HG03558 (cell line): Measurements from ENCODE around the gene ESYT2.
A peak's percentile ranks its signal among the peaks of the same experiment; 100 is the strongest.
"Not testable (repeated sequence)": the region's sequence is repeated elsewhere in the genome, so short reads cannot be mapped to it uniquely, and the experiment has no call there.

Experiments
- ATAC-seq: cut with Tn5 transposase; IDR thresholded peaks from one replicate; pipeline ENCODE4 v1.9.1; 2021; ENCODE audit warnings: moderate number of reproducible peaks; ENCODE audit not compliant: unreplicated experiment; ENCODE audit errors: extremely low read depth

The ESYT2 gene

DNA sequence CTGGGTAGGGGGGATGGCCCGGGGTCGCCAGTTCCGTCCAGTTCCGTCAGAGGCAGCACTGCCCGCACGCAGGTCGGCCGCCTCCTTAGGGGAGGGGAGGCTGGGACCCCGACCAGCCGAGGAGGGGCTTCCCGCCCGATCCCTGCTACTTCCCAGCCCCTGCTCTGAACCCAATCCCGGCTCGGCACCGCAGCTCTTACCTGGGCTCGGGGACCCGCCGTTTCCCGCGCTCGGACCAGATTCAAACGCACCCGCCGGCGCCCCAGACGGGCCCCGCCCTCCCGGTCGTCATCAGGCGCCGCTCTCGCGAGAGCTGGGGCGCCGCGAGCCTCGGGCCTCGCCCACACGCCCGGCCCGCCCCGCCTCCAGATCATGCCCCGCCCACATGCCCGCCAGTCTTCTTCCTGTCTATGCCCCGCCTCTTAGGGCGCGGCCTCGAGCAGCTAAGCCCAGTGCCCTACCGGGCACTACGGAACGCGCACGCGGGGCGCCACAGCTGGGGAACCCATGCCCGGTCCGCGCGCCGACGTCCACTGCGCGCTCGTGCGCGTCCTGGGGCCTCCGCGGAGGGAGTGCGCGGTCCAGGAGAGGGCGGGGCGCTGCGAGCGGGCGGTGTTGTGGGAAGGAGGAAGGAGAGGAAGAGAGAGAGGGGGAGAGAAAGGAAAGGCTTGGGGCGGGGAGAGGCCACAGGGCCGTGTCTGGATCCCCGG is 124.6 kb downstream of the ESYT2 start, which contains the start of gene NCAPG2:
NCAPG2 (minus strand) TSS at position 281 of the 710 bp plus-strand sequence. CDS start 2,905 bp downstream, outside the sequence.
- ATAC-seq: peak; percentile 97

DNA sequence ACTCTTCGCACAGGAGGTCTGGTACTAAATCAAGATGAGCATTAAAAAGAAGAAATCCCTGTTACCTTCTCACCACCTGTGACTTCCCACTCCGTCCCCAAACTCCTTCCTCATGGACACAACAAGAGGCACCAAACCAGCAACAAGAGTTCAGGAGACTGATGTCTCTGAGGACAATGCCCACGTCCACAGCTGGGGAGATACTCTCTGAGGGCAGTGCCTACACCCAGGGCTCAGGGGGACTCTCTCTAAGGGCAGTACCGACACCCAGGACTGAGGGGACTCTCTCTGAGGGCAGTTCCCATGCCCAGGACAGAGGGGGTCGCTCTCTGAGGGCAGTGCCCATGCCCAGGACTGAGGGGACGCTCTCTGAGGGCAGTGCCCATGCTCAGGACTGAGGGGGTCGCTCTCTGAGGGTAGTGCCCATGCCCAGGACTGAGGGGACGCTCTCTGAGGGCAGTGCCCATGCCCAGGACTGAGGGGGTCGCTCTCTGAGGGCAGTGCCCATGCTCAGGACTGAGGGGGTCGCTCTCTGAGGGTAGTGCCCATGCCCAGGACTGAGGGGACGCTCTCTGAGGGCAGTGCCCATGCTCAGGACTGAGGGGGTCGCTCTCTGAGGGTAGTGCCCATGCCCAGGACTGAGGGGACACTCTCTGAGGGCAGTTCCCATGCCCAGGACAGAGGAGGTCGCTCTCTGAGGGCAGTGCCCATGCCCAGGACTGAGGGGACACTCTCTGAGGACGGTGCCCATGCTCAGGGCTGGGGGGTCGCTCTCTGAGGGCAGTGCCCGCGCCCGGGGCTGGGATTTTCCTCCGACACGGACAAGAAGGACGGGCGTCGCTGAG is 125.4 kb downstream of the ESYT2 start:
- not testable (repeated sequence) for ATAC-seq

DNA sequence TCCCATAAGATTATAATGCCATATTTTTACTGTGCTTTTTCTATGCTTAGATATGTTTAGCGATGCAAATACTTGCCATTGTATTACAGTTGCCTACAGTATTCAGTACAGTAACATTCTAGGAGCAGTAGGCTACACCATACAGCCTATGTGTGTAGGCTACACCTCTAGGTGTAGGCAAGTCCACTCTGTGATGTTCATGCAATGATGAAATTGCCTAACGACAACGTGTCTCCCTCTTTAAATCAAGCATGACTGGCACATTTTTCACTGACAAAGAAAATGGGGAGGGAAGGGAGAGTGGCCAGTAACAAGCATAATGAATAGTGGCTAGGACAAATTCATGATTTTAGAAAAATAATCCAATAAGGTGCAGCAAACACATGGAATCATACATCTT is 126.4 kb downstream of the ESYT2 start:
- no peak for ATAC-seq

DNA sequence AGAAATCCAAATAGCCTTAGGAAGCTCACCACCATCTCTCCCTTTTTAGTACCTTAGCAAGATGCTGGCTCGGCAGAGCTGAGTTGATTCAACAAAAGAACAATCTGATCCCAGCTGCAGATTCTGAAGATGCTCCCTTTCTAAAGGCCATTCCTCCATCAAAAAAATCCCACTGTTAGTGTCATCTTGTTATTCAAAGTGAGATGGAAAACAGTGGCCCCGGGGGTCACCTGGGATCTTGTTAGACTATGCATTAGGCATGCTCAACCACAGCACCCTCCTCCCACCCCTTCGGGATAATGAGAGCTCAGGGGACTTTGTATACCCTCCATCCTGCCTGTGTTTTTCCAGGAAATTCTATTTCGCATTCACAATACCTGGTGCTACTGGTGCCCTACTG is 127.1 kb downstream of the ESYT2 start:
- no peak for ATAC-seq

DNA sequence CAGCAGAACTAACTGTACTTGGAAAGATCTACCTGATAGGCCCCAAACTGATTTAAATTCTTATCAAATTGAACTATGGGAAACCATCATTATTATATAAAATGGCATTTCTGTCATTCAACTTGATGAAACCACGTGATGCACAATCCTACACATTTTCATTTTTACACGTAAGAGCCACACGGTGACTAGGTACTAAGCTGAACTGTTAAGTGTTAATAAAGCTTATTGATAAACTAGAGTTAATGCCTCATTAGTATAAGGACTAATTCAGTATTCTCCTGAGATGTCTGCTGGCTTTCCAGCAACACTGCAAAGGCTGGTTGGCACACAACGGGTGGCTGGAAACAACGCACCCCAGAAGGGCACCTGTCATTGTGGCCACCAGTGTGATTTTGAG is 129.3 kb downstream of the ESYT2 start:
- no peak for ATAC-seq

DNA sequence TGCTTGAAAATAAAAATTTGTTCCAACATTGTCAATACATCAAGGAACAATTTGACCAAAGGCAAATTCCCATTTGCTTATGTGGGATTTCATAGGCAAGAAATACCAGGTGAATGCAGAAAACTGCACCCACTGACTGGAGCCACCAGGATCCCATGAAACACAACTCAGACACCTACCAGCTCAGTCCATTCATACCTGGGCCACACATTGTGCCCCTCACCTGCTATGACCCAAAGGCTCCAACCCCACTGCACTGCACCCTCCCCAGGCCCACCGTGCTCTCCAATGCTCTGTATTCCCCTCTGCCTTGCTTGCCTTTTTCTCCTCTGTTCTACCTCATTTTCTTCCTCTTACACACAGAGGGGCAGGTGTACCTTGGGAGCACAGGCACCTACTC is 130.0 kb downstream of the ESYT2 start:
- no peak for ATAC-seq

DNA sequence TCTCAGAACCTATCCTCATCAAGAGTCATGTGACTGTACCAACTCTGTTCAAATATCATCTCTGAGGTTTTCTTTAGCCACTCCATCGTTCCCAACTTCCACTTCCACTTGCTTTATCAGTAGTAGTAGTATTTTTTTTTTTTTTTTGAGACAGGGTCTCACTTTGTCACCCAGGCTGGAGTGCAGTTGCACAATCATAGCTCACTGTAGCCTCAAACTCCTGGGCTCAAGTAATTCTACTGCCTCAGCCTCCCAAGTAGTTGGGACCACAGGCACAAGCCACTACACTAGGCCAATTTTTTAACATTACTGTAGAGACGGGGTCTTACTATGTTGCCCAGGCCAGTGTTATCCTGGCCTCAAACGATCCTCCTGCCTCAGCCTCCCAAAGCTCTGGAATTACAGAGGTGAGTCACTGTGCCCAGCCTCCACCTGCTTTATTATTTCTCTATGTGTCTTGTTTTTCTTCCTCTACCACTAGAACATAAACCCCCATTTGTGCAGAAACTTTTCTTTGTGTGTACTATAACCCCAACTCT is 130.6 kb downstream of the ESYT2 start:
- no peak for ATAC-seq

DNA sequence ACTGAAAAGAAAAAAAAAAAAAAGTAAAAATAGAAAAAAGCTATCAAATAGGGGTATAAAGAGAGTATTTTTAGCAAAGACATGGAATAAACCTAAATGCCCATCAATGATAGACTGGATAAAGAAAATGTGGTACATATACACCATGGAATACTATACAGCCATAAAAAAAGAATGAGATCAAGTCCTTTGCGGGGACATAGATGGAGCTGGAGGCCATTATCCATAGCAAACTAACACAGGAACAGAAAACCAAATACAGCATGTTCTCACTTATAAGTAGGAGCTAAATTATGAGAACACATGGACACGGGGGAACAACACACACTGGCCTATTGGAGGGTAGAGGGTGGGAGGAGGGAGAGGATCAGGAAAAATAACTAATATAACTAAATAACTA is 131.7 kb downstream of the ESYT2 start:
- not testable (repeated sequence) for ATAC-seq

DNA sequence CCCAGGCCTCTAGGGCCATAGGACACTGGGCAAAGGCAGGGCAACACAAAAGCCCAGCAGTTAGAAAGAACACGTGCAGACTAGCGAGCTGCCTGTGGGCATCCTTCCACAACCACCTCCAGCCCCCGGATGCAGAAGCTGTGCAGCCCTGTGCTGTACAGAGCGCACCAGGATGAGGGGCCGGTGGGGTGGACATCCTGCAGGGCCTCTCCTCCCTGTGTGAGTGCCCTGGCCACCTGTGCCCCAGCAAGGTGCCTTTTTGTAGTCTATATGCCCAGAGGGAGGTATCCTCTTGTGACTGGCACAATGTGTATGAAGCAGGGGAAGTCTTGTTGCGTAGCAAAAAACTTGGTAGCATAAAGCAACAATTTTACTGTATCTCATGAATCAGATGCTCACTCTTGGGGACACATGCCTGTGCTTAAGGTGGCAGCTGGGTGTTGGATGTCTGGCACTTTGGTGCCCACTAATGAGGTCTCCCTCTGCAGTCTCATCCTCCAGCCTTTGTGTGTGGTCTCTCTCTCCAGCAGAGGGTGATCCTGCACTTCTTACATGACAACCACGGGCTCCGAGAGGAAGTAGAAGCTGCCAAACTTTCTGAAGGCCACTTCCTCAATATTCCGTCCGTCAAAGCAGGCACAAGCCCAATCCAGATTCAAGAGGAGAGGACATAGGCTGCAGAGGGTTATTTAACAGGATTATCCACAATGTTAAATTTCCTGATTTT is 133.4 kb downstream of the ESYT2 start:
- ATAC-seq: peak; percentile 43

DNA sequence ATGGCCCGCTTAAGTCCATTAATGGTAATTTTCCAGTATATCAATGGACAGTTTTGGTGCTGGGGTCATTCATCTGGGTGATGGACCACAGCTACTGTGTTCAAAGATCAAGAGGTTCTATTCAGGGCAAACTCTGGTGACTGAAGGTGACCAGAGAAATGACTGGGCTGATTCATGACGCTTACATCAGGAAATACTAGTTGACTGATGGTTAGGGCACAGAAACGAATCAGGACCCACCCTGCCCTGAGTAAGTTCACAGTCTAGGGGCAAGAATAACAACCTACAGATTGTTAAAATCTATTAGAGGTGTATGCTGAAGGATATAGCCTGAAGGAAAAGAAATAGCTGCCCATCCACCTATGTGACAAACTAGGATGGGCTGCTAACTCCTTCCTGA is 134.3 kb downstream of the ESYT2 start:
- no peak for ATAC-seq

DNA sequence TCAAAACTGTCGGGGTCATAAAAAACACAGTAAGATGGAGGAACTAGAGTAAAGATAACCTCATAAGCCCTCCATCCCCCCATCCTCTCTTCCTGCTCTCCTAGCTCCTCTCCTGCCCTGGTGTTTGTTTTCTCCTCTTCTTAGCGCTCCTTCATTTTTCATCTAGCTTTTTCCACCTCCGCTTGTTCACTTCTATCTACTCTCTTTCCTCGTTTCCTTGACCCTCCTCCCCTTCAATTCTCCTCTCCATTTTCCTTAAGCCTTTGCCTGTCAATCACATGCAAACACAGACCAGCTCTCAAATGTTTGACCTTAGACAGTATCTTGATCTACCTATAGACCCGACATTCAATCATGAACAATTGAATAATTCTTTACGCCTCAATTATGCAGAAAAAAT is 134.7 kb downstream of the ESYT2 start:
- no peak for ATAC-seq

DNA sequence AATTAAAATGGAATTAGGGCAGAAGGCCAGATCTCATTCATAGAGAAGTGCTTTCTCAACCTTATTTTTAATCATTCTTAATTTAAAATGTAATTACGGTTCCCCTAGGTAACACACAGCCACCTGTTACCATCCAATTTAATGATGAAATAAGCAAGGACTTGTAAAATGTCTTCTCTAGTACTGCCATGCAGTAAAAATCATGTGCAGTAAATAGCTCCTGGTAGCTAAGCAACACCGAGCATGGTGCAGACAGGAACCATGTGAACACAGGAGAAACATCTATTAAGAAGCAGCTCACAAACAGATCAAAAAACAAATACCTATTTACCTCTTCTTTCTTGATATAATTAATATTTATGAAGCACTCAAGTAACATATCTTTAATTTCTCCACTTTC is 139.8 kb downstream of the ESYT2 start:
- no peak for ATAC-seq

DNA sequence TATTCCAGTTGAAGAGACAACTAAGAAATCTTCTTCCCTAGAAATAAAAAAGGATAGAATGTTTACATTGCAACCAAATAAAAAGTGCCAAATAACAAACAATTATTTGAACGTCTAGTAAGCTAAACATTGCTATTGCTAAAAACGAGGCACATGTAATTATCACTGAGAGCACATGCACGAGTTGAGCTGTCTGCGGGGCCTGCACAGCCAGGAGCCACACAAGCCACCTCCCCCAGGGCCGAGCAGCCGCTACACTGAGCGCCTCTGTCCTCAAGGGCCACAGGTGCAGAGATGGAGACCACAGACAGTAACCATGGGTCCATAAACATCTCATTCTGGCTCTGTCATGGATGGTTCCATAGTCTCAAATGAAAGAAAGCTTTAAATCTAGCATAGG is 141.9 kb downstream of the ESYT2 start:
- ATAC-seq: no peak

DNA sequence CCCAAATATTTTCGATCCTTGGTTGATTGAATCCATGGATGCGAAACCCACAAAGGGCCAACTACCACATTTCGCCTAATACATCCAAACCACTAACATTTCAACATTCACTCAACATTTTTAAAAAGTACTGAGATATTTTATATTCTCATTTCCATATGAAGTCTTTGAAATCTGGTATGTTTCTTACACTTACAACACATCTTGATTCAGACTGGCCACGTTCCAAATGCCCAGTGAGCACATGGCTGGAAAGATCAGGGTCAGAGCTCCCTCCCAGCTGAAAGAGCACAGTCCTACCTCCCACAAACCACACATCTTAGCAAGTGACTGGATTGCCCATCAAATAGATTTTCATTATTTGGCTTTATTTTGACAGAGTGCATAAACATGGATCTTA is 143.6 kb downstream of the ESYT2 start:
- ATAC-seq: no peak

DNA sequence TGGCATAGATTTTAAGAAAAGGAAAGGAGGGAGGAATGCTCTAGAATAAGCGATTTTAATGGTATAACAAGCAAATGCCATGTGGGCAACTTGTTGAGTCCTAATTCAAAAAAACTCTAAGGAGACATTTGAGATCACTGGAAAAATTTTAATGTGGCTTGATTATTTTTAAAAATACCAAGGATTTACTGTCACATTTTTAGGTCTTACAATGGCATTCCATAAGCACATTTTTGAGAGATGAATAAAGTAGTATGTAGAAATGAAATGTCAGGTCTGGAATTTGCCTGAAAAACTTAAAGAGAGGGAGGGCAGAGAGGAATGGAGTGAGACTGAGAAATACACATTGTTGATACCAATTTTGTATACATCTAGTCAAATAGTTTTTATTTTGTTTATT is 145.0 kb downstream of the ESYT2 start:
- no peak for ATAC-seq

DNA sequence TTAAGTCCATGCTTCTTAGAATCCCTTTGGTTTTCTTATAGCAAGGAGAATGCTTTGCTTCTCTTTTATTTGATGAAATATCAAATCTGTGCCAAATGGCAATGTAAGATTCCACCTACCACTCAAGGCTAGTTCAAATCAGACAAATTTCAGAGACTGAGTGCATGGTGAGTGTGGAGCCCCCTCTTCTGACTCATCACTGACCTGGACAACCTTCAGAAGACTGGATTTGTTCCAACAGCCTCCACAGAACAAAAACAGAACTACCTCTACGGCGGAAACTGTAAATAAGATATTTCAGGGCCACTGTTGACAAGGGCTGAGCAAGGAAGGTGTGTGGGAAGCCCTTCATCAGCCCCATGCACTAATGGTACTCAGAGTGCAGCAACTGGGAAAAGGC is 145.8 kb downstream of the ESYT2 start:
- no peak for ATAC-seq

DNA sequence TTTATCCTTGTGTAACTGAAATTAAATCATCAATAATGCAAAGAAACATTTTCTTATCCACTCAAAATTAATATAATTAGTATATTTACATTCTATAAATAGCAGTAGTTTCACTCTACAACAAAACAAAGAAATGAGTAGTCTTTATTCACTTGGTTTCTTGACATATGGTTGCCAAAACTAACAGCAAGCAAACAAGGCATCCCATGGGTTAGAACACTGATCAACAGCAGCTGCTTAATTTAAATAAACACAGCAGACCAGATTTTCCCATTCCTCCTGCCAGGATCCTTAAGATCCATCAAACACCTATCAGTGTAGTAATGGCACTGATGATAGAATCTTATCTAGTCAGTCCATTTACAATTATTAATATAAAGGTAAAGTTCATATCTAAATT is 146.9 kb downstream of the ESYT2 start:
- ATAC-seq: no peak
